GM23338 (cell line): ENCODE results near the gene ZNF350.

ENCODE experiments used
- CREB1 ChIP-seq: fragments of 250-450 bp; sonication (Bioruptor Pico); IDR thresholded peaks from 2 replicates; pipeline ENCODE4 v1.5.0; 2020; ENCODE audit warnings: low read depth, mild to moderate bottlenecking, moderate library complexity
- EZH2phosphoT487 ChIP-seq: fragments of 200-600 bp; sonication (generic); IDR thresholded peaks from one replicate; pipeline ENCODE4 v1.8.1; 2018; ENCODE audit warnings: antibody characterized with exemption; ENCODE audit not compliant: unreplicated experiment
- STAT1 ChIP-seq: IDR thresholded peaks from one replicate; pipeline ENCODE4 v1.6.1; 2016; ENCODE audit warnings: antibody characterized with exemption; ENCODE audit not compliant: unreplicated experiment
- TF ChIP-seq, protein P1 (sequence below), 2 experiments: fragments of 200-600 bp in 1 of 2; sonication (generic) in 1 of 2; conservative IDR thresholded peaks; 2 replicates each; pipeline versions ENCODE4 v1.5.1 to v1.6.1; 2016 to 2017; ENCODE audit warnings: antibody characterized with exemption in 2 of 2, low read depth in 2 of 2, mild to moderate bottlenecking in 2 of 2, moderate library complexity in 1 of 2

GRCh38 chr19:51959791-51960190 is 26.8 kb downstream of the ZNF350 start:
- TF ChIP-seq, protein P1, sequence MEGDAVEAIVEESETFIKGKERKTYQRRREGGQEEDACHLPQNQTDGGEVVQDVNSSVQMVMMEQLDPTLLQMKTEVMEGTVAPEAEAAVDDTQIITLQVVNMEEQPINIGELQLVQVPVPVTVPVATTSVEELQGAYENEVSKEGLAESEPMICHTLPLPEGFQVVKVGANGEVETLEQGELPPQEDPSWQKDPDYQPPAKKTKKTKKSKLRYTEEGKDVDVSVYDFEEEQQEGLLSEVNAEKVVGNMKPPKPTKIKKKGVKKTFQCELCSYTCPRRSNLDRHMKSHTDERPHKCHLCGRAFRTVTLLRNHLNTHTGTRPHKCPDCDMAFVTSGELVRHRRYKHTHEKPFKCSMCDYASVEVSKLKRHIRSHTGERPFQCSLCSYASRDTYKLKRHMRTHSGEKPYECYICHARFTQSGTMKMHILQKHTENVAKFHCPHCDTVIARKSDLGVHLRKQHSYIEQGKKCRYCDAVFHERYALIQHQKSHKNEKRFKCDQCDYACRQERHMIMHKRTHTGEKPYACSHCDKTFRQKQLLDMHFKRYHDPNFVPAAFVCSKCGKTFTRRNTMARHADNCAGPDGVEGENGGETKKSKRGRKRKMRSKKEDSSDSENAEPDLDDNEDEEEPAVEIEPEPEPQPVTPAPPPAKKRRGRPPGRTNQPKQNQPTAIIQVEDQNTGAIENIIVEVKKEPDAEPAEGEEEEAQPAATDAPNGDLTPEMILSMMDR (conservative IDR thresholded peaks at IDR 0.05; ENCODE audit: low read depth in 2 of 2), result no peak
- no peak for TF ChIP-seq STAT1
- no peak for TF ChIP-seq EZH2phosphoT487
- no peak for TF ChIP-seq CREB1 (CRISPR knock-in tag)
